NCI-H2107 (cell line): Measurements from ENCODE around the gene OXSR1.
"Not testable (repeated sequence)": the region's sequence is repeated elsewhere in the genome, so short reads cannot be mapped to it uniquely, and the experiment has no call there.

ENCODE experiments used
- DNase-seq: peaks from one replicate; lab custom pipeline; 2025; lab: John Stamatoyannopoulos, UW

Gene OXSR1

GRCh38 chr3:38142959-38143358 lies 22.4 kb upstream of the OXSR1 start:
- no peak for DNase-seq

DNA sequence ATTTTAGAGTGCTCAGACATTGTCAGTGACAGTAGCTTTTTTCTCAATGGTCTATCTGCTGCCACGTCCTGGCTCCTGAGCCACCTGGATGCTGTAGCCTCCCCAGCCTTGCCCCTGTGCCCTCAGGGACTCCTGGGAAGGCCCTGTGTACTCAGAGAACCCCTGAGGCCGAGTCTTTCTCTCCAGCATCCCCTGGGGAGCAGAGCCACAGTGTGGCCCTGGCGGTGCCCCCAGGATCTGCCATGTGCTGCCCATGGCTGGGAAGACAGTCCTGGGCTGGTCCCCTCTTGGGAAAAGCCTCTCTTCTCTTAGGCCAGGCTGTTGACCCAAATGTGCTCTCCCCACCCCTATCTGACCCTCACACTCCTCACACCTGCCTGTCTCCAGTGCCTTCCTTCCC lies 21.8 kb upstream of the OXSR1 start:
- no peak for DNase-seq

DNA sequence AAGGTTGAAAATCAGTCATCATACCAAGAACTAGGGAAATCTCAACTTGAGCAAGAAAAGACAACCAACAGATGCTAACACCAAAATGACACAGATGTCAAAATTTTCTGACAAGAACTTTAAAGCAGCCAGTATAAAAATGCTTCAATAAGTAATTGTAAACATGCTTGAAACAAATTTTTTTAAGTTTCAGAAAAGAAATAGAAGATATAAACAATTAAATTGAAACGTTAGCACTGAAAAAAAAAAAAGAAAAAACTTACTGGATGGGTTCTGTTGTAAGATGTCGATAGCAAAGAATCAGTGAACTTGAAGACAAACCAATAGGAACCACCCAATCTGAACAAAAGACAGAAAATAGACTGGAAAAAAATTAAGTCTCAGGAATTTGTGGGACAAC lies 18.8 kb upstream of the OXSR1 start:
- DNase-seq: no peak

DNA sequence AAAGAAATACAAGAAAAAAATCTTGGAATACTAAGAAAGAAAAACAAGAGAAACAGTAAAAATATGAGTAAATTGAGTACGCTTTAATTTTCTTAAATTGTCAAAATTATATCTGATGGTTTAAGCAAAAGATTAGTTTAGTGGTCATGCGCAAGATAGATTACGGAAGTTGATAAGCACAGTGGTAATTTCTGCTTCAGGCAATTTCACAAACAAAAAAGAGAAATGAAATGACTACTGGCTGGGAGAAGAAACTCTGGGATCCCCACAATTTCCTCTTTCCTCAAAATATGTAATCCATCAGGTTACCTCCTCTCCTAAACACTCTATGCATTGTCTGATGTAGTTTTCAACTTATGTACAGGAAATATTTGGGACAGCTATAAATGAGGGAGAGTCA lies 17.9 kb upstream of the OXSR1 start:
- DNase-seq: no peak

DNA sequence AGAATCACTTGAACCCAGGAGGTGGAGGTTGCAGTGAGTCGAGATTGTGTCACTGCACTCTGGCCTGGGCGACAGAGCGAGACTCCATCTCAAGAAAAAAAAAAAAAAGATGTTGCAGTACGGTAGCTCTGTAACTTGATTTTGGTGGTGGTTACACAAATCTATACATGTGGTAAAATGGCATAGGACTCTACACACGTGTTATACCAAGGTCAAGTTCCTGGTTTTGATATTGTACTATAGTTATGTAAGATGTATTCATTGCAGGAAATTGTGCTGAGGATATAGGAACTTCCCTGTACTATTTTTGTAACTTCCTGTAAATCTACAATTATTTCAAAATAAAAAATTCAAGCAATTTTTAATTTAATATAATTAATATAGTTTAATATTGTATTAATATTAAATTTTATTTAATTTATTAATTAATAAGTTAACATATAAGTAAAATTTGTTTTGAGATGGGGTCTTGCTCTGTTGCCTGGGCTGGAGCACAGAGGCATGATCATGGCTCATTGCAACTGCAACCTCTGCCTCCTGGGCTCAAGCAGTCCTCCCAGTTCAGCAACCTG lies 16.9 kb upstream of the OXSR1 start:
- DNase-seq: no peak

DNA sequence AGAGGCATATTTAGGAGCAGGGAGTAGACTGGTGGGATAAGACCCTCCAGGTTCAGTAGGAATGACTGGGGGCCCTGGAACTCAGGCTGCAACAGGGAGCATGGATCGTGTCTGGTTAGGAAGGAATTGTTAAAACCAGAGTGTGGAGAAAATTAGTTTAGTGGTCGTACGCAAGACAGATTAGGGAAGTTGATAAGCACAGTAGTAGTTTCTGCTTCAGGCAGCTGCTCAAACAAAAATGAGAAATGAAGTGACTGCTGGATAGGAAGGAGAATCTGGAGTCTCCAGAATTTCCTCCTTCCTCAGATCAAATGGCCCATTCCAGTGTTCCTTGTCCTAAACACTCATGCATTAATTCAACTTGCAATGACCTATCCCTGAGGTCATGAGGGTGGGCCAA lies 15.6 kb upstream of the OXSR1 start:
- DNase-seq: no peak

- DNase-seq: no peak
Measured at GRCh38 chr3:38150780-38151528, 14.4 kb upstream of the OXSR1 start.

DNA sequence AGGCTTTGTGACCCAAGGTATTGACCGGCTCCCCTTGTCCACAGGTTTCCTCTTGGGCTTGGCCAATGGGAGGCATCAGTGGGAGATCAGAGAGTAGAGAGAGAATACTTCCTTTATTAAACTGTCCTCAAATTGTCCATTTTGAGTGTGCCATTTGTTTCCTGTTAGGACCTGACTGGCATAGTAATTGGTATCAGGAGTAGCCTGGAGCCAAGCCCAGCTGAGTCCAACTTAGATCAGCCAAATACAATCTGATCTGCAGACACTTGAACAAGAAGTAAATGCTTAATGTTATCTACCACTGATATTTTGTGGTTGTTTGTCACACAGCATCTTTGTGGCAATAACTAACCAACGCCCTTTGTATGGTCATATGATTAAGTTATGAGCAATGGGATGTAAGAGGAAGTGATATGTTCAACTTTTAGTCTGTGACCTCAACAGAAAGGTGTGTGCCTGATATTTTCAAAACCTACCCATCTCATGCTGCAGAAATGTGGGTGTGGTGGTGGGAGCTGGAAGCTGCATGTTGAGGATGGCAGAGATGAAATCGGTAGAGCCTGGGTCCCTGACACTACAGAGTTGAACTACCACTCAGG lies 13.6 kb upstream of the OXSR1 start:
- no peak for DNase-seq

DNA sequence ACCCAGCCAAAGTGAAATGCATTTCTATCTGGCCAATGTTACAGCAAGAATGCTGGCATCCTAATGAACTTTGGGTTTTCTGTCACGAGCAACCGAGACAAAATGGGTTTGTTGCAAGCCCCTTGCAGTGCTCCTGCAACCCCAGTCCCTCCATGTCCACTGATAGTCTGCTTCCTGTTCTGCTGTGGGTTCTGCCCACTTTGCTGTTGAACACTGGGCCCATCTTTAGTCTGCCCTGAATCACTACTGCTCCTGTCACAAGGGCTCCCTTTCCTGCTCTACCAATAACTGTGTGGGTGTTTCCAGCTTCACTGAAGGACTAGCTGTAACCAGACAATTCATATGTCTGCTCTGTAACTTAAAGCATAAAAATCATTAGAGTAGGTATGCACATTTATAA lies 12.7 kb upstream of the OXSR1 start:
- DNase-seq: no peak

DNA sequence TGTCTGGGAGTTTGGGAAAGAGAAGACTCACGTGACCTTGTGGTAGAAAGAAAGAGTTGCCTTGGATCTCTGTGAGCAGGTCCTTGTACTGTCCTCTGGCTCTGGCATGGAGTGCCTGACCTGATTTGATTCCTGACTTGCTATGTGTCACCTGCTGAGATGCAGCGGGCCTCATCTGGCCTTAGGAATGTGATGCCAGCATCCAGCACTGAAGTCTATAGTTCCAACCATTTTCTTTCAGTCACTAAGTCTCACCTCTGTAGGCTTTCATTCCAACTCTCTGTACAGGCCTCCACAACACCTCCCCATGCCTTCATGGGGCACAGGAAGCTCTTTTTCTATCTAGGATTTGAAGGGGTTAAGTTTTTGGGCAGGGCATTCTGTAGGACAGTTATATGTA lies 12.1 kb upstream of the OXSR1 start:
- no peak for DNase-seq

GRCh38 chr3:38154033-38154494 lies 11.3 kb upstream of the OXSR1 start:
- DNase-seq: no peak

DNA sequence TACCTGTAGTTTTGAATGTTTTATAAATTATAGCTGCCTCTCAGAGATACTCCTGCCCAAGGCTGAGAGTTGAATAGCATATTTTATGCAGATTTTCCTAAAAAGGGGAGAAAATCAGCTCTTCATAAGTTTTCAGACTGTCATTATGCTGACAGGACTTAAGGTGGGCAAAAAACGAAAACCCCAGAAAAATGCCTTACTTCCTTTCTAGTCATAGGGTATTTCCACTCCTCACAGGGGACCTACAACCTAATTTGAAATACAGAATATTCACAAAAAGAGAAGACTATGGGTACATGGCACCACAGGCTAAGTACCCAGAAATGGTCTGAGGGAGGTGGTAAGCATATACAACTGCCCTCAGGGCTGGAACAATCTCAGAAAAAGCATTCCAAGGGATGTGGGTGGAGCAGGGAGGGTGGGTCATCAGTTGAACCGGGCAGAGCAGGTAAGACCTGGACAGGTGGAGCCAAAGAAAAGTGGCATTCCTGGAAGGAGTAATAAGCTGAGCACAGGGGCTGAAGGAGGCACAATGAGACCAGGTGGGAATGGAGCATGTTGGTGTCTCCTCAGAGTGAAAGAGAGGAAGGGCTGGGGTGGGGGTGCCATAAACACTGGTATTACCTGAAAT lies 10.6 kb upstream of the OXSR1 start:
- DNase-seq: no peak

GRCh38 chr3:38155825-38156224 lies 9.5 kb upstream of the OXSR1 start:
- no peak for DNase-seq

DNA sequence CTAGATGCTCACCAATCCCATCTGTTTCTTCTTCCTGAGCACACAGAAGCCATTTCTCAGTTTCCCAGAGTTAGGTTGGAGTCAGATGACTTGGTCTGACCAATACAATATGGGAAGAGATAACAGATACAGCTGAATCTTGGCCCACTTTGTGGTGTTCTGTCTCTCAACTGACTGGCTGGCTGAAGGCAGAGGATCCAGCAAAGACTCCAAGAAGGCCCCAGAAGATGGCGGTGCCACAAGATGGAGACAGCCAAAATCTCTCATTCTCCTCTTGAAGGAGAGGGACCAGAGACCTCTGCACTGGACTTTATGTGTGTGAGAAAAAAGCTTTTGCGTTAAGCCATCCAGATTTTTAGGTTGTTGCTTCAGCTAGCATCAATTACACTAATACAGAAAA lies 8.2 kb upstream of the OXSR1 start:
- no peak for DNase-seq

- DNase-seq: no peak
Measured at GRCh38 chr3:38157595-38157994, 7.7 kb upstream of the OXSR1 start.

- DNase-seq: no peak
Measured at GRCh38 chr3:38158472-38158871, 6.9 kb upstream of the OXSR1 start.

- DNase-seq: not testable (repeated sequence)
Measured at GRCh38 chr3:38160704-38161103, 4.6 kb upstream of the OXSR1 start.

- DNase-seq: no peak
Measured at GRCh38 chr3:38163117-38163840, 2.1 kb upstream of the OXSR1 start.

GRCh38 chr3:38163841-38164642 lies 1.3 kb upstream of the OXSR1 start:
- DNase-seq: no peak

DNA sequence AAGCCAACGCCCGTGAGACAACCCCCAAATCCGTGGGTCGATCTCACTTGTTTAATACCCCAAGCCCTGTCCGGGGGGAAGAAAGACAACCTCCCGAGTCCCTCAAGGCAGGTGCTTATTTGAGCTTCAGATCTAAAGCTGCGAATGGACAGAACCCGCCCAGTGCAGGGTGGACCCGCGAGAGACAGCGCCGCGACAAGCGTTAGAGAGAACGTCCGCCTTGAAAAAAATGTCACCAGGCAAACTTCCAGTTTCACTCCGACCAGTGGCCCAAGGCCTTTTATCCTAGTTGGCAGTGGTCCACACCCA lies 740 bp upstream of the OXSR1 start:
- no peak for DNase-seq

DNA sequence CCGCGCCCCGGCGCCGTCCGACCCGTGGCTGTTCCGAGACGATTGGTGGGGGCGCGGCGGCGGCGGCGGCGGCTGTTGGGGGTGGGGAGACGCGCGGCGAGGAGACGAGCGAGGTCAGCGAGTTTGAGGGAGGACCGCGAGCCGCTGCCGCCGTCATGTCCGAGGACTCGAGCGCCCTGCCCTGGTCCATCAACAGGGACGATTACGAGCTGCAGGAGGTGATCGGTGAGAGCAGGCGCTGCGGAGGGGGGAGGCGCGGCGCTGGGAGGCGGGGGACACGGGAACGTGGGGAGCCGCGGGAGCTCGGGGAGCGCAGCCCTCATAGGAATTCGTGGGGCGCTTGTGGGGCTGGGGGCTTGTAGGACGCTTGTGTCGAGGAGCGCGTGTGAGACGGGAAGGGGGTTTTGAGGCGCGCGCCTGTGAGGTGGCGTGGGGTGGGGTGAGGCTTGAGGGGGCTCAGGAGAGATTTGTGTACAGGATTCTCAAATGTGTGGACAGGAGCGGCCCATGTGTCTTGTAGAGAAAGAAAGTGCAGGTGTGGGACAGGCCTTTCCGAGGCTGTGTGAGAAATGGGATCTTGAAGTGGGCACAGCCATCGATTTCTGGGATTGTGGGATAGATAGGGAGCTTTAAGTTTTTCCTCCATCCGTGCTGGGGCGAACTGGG lies 518 bp downstream of the OXSR1 start:
- DNase-seq: no peak
